BE2C (cell line): ENCODE results near the gene THNSL1.

ENCODE experiments used
- DNase-seq: peaks from one replicate; pipeline ENCODE4 v3.0.0-alpha.2; 2020
- H3K27me3 ChIP-seq: fragments of 250-450 bp; sonication (Bioruptor Pico); 2 replicates; pipeline ENCODE4 v1.5.1; 2020; ENCODE audit warnings: mild to moderate bottlenecking
- H3K36me3 ChIP-seq: fragments of 250-450 bp; sonication (Bioruptor Pico); 2 replicates; pipeline ENCODE4 v1.5.1; 2020; ENCODE audit warnings: mild to moderate bottlenecking
- H3K4me1 ChIP-seq: fragments of 250-450 bp; sonication (Bioruptor Pico); 2 replicates; pipeline ENCODE4 v1.5.1; 2020
- H3K4me3 ChIP-seq: 2 replicates; pipeline ENCODE4 v1.5.1; 2011; ENCODE audit warnings: low read depth, low read length
- H3K9me3 ChIP-seq: fragments of 250-450 bp; sonication (Bioruptor Pico); 2 replicates; pipeline ENCODE4 v1.5.1; 2020
- CTCF ChIP-seq: IDR thresholded peaks from 2 replicates; pipeline ENCODE4 v1.5.1; 2012; ENCODE audit warnings: mild to moderate bottlenecking, low read depth, low read length

THNSL1 gene

DNA sequence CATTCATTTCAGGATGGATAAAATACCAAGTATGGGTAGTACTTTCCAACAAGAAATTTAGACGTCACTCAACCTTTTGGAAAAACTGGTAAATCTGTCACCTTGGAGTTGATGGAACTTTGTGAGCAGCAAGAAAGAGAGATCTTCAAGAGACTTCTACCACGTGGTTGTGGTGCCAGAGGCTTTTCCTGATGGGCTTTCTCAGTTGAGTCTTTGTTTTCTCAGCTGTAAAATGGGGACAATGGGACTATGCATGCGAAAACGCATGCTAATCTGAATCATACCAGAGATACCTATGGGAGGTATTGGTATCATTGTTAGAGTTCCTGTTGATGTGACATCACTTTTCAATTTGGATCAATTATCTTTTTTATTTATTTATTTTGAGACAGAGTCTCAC lies 59.4 kb downstream of the THNSL1 start:
- H3K4me3 ChIP-seq = no peak overlapping the region
- peaks cover 3% of the 10 kb centered on the region; the same call in 1 of the 2 replicates for H3K27me3 ChIP-seq
- no peaks in the 10 kb centered on the region for H3K36me3 ChIP-seq
- H3K4me1 ChIP-seq = no peaks in the 10 kb centered on the region
- no peaks in the 10 kb centered on the region for H3K9me3 ChIP-seq
- no peak for DNase-seq
- TF ChIP-seq CTCF = no peak
